Activated CD8-positive, alpha-beta memory T cell treated with anti-CD3 and anti-CD28 coated beads, Interleukin-2, amount 50 U/mL, for 4 hours (primary cell): Measurements from ENCODE around the gene SUGCT.
"Not testable (repeated sequence)": the region's sequence is repeated elsewhere in the genome, so short reads cannot be mapped to it uniquely, and the experiment has no call there.

Experiments used
- DNase-seq: peaks from one replicate; pipeline ENCODE4 v3.0.0-alpha.2; 2020

Gene SUGCT

GRCh38 chr7:40332516-40332915 is 197.7 kb downstream of the SUGCT start:
- no peak for DNase-seq

GRCh38 chr7:40341836-40342235 is 207.0 kb downstream of the SUGCT start:
- DNase-seq, result no peak

GRCh38 chr7:40346554-40346953 is 211.7 kb downstream of the SUGCT start:
- no peak for DNase-seq

- DNase-seq, result no peak
These were observed 213.4 kb downstream of the SUGCT start for GRCh38 chr7:40348126-40348728.

GRCh38 chr7:40350100-40350499 is 215.3 kb downstream of the SUGCT start:
- no peak for DNase-seq

GRCh38 chr7:40354711-40355110 is 219.9 kb downstream of the SUGCT start:
- no peak for DNase-seq

GRCh38 chr7:40356312-40356711 is 221.5 kb downstream of the SUGCT start:
- no peak for DNase-seq

- DNase-seq, result no peak
These were observed 222.3 kb downstream of the SUGCT start for GRCh38 chr7:40356871-40357709.

- no peak for DNase-seq
These were observed 235.0 kb downstream of the SUGCT start for GRCh38 chr7:40369641-40370277.

GRCh38 chr7:40371806-40372440 is 237.1 kb downstream of the SUGCT start:
- no peak for DNase-seq

- DNase-seq, result no peak
These were observed 239.8 kb downstream of the SUGCT start for GRCh38 chr7:40374575-40374974.

- DNase-seq, result no peak
These were observed 245.3 kb downstream of the SUGCT start for GRCh38 chr7:40380111-40380510.

GRCh38 chr7:40382145-40382544 is 247.3 kb downstream of the SUGCT start:
- DNase-seq, result no peak

- no peak for DNase-seq
These were observed 258.9 kb downstream of the SUGCT start for GRCh38 chr7:40393660-40394059.

GRCh38 chr7:40394400-40394799 is 259.6 kb downstream of the SUGCT start:
- no peak for DNase-seq

- no peak for DNase-seq
These were observed 265.7 kb downstream of the SUGCT start for GRCh38 chr7:40400525-40400924.

GRCh38 chr7:40401406-40401805 is 266.6 kb downstream of the SUGCT start:
- DNase-seq, result no peak

GRCh38 chr7:40402661-40403060 is 267.9 kb downstream of the SUGCT start:
- DNase-seq, result no peak

- DNase-seq, result no peak
These were observed 269.1 kb downstream of the SUGCT start for GRCh38 chr7:40403703-40404476.

- no peak for DNase-seq
These were observed 271.2 kb downstream of the SUGCT start for GRCh38 chr7:40405991-40406390.

GRCh38 chr7:40412323-40412722 is 277.5 kb downstream of the SUGCT start:
- DNase-seq, result no peak

GRCh38 chr7:40414704-40415103 is 279.9 kb downstream of the SUGCT start:
- not testable (repeated sequence) for DNase-seq

- DNase-seq, result no peak
These were observed 283.6 kb downstream of the SUGCT start for GRCh38 chr7:40418448-40418847.
